ENCODE results near the gene FMNL1.

FMNL1 gene

DNA sequence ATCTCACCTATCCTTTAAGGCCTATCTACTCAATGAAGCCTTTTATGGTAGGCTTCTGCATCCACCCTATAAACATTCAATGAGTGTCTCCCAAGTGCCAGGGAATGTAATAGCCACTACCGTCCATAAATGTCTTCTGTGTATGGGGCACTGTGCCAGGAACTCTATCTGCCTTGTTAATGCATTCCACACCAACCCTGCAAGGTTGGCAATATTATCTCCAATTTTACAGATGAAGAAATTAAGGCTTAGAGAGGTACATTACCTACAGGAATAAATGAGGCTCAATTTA is 75.1 kb downstream of the FMNL1 start:
- H3K27ac ChIP-seq, result peak overlapping the region; percentile 16
- no peak for TF ChIP-seq CTCF (conservative IDR thresholded peaks at IDR 0.05)
- no peak for TF ChIP-seq ZFX (IDR thresholded peaks at IDR 0.05)
